Measurements from ENCODE around the gene ABCC3. TPM values are rescaled to one million over a fixed set of nuclear protein-coding genes. Genes with fewer than 3 reads are reported as not detected.

ABCC3 gene, protein sequence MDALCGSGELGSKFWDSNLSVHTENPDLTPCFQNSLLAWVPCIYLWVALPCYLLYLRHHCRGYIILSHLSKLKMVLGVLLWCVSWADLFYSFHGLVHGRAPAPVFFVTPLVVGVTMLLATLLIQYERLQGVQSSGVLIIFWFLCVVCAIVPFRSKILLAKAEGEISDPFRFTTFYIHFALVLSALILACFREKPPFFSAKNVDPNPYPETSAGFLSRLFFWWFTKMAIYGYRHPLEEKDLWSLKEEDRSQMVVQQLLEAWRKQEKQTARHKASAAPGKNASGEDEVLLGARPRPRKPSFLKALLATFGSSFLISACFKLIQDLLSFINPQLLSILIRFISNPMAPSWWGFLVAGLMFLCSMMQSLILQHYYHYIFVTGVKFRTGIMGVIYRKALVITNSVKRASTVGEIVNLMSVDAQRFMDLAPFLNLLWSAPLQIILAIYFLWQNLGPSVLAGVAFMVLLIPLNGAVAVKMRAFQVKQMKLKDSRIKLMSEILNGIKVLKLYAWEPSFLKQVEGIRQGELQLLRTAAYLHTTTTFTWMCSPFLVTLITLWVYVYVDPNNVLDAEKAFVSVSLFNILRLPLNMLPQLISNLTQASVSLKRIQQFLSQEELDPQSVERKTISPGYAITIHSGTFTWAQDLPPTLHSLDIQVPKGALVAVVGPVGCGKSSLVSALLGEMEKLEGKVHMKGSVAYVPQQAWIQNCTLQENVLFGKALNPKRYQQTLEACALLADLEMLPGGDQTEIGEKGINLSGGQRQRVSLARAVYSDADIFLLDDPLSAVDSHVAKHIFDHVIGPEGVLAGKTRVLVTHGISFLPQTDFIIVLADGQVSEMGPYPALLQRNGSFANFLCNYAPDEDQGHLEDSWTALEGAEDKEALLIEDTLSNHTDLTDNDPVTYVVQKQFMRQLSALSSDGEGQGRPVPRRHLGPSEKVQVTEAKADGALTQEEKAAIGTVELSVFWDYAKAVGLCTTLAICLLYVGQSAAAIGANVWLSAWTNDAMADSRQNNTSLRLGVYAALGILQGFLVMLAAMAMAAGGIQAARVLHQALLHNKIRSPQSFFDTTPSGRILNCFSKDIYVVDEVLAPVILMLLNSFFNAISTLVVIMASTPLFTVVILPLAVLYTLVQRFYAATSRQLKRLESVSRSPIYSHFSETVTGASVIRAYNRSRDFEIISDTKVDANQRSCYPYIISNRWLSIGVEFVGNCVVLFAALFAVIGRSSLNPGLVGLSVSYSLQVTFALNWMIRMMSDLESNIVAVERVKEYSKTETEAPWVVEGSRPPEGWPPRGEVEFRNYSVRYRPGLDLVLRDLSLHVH (N-terminal part only)
- 14.5 and 39.3 TPM in 2 replicates for total RNA-seq

- DNase-seq (ENCODE audit: low read depth), result peak; percentile 70
- peak within 1 kb of the TSS; percentile 70 for H3K4me3 ChIP-seq (ENCODE audit: low read depth, low read length)
- TF ChIP-seq CTCF (IDR thresholded peaks at IDR 0.05; ENCODE audit: insufficient read depth, low read depth, low read length), result no peak
Observed at GRCh38 chr17:50634224-50634914, at the start of gene ABCC3. ABCC3 (plus strand) TSS chr17:50634881; CDS start chr17:50634937, 56 bp downstream.

DNA sequence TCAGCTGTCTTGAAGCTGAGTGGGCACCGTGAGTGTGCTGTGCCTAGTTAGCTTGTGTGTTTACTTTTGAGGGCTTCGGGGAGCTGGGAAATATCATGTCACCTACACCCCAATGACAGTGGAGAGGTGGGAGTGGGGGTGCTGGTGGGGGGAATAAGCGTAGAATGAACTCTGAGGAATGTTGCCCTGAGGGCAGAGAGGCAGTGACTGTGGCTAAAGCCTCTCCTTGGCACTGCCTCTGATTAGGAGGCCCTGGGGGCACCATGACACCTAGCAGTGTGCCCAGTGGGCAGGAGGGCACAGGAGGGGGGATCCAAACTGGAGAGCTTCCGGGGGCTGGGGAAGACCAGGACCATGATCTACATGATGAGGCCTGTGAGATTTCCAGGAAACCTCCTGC is 49.3 kb upstream of the ABCC3 start:
- no peak for DNase-seq (ENCODE audit: low read depth)
- no peak for TF ChIP-seq CTCF (IDR thresholded peaks at IDR 0.05; ENCODE audit: insufficient read depth, low read depth, low read length)
- no peak overlapping the region for H3K4me3 ChIP-seq (ENCODE audit: low read depth, low read length)

DNA sequence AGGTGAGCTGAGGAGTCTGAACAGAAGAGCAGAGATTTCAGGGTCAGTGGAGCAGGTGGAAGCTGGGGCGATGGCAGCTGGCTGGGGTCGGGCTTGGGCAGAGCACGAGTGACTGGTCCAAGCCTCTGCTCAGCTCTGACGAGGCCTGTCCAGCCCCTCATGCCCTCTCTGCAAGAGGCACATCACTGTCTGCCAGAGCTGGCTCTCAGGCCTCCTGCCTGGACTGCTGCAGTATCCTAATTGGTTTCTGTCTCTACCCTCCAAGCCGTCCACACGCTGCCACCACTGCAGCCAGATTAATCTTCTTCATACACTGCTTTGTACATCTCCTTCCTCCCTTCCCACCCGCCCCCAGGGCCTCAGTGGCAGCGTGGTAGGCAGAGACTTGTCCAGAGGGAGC is 48.8 kb upstream of the ABCC3 start:
- no peak for TF ChIP-seq CTCF (IDR thresholded peaks at IDR 0.05; ENCODE audit: insufficient read depth, low read depth, low read length)
- no peak overlapping the region for H3K4me3 ChIP-seq (ENCODE audit: low read depth, low read length)
- DNase-seq (ENCODE audit: low read depth), result no peak

DNA sequence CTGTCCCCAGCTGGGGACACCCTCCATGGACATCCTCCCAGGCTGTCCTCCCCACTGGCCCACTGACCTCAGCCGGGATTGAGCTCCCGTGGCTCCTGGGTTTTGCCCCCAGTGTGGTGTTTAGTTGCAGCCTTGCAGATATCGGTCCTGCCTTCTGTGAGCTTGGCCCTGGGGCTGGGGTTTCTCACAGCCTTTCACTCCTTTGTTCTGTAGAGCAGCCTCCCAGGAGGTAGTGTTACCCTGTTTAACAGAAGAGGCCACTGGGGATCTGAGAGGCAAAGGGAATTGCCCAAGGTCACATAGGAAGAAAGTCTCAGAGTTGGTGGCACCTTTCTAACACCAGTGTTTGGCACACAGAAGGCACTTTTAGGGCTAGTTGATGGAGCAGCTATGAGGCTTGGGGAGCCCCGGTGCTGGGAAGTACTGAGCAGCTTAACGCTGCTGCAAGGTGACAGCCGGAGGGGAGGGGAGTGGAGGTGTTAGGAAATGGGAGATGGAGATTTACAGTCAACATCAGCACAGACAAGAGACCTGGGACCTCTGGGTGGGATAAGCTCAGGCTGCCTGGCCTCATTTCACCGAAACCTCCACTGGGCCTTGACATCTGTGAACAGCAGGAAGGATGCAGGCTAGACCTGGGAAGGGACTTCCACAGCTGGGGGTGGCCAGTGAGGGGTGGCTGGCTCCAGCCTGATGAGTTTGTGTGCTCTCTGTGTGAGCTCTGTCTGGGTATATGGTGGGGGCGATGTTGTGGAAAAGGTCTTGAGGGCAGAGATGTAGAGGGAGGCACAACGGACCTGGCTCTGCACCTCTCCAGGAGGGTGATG is 48.0 kb upstream of the ABCC3 start:
- no peak for TF ChIP-seq CTCF (IDR thresholded peaks at IDR 0.05; ENCODE audit: insufficient read depth, low read depth, low read length)
- no peak for DNase-seq (ENCODE audit: low read depth)
- H3K4me3 ChIP-seq (ENCODE audit: low read depth, low read length), result no peak overlapping the region

- TF ChIP-seq CTCF (IDR thresholded peaks at IDR 0.05; ENCODE audit: insufficient read depth, low read depth, low read length), result no peak
- DNase-seq (ENCODE audit: low read depth), result no peak
- H3K4me3 ChIP-seq (ENCODE audit: low read depth, low read length), result no peak overlapping the region
Observed at GRCh38 chr17:50587571-50587970, 47.1 kb upstream of the ABCC3 start.

All from fibroblast of villous mesenchyme (primary cell).